GM12865 (cell line): ENCODE results near the gene FAM3D.

Experiments used
- DNase-seq: peaks from one replicate; pipeline ENCODE4 v3.0.0; 2010; ENCODE audit warnings: low read depth
- H3K4me3 ChIP-seq: 2 replicates; pipeline ENCODE4 v1.5.1; 2011; ENCODE audit warnings: mild to moderate bottlenecking, low read depth, low read length, control low read depth
- CTCF ChIP-seq: IDR thresholded peaks from 2 replicates; pipeline ENCODE4 v1.5.1; 2011; ENCODE audit warnings: low read length, control low read depth, low read depth, inconsistent platforms; ENCODE audit not compliant: insufficient read depth; ENCODE audit errors: missing control alignments

FAM3D gene

GRCh38 chr3:58692484-58692883 lies 25.9 kb upstream of the FAM3D start:
- no peak overlapping the region for H3K4me3 ChIP-seq
- no peak for TF ChIP-seq CTCF
- DNase-seq = no peak

DNA sequence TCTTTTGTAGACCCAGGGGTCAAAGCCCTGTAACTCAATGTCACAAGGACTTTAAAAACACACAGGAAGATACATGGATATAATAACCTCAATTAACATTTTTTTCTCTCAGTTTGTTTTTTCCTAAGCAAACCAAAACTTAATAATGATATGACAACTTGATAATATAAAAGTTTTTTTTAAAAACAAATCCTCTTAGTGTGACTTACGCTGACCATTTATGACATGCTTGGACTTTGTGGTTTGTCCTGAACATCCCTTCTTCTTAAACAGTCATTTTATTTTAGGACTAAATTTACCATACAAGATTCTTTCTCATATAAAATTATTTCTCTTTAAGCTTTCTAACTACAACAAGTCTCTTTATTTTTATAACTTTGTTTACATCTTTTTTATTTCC lies 25.4 kb upstream of the FAM3D start:
- TF ChIP-seq CTCF = no peak
- H3K4me3 ChIP-seq = no peak overlapping the region
- no peak for DNase-seq

GRCh38 chr3:58690490-58690889 lies 23.9 kb upstream of the FAM3D start:
- no peak for DNase-seq
- no peak overlapping the region for H3K4me3 ChIP-seq
- no peak for TF ChIP-seq CTCF

- no peak for TF ChIP-seq CTCF
- H3K4me3 ChIP-seq = no peak overlapping the region
- no peak for DNase-seq
Measured at GRCh38 chr3:58688574-58688973, 22.0 kb upstream of the FAM3D start.

GRCh38 chr3:58686847-58687246 lies 20.3 kb upstream of the FAM3D start:
- no peak overlapping the region for H3K4me3 ChIP-seq
- no peak for DNase-seq
- no peak for TF ChIP-seq CTCF

DNA sequence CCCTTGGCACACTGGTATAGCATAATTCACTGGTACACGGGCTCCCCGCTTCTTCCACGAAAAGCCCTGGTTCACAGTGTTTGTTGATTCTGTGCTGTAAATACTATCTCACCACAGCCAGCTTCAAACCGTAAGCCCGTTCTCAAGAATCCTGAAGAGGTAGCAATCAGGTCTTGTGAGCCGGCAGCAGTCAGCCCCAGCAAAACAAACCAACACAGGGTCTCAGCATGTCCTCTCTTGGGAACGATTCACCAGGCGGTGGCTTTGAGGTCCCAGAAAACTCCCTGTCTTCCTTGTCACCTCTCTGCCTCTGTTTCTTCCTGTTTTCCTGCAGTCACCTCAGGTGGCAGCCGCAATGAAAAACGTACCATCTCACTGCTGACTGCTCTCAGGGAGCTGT lies 19.1 kb upstream of the FAM3D start:
- no peak for TF ChIP-seq CTCF
- DNase-seq = no peak
- no peak overlapping the region for H3K4me3 ChIP-seq

- H3K4me3 ChIP-seq = no peak overlapping the region
- DNase-seq = peak; percentile 75
- TF ChIP-seq CTCF = no peak
Measured at GRCh38 chr3:58683466-58683865, 16.9 kb upstream of the FAM3D start.
